Measurements from ENCODE around the gene NIM1K. TPM values are rescaled to one million over a fixed set of nuclear protein-coding genes. Genes with fewer than 3 reads are reported as not detected.

Gene NIM1K
- total and polyA plus RNA-seq, 2 of the 4 experiments (the other 2 are of a cell fraction), result 0.54 to 0.68 TPM

DNA sequence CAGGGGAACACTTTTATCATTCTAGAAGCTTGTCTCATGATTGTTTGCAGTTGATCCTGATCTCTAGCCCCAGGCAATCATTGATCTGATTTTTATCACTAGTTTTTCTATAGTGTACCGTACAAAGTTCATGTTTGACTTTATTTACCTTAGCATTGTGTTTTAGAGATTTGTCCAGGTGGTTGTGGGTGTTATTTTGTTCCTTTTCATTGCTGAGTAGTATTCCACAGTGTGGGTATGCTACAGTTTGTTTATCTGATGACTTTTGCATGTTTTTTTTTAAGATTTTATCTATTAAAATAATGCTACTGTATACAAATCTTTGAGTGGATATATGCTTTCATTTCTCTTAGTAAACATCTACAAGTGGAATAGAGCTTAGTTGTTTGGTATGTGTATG lies 45.1 kb upstream of the NIM1K start:
- Histone ChIP-seq H2AK9ac (replicated peaks; ENCODE audit: low read depth, low read length, poor library complexity) (no peak overlapping the region), H3K4ac (ENCODE audit: low read depth, low read length) (no peak overlapping the region), H3K79me1 (ENCODE audit: low read depth in 1 of 2, low read length in 2 of 2) (peaks cover 23 to 45% of the 10 kb centered on the region in 2 experiments), H3K56ac (ENCODE audit: extremely low read depth, insufficient read depth, low read length) (no peak overlapping the region), H4K91ac (ENCODE audit: insufficient read depth, low read depth, low read length) (no peak overlapping the region), H3K27ac (ENCODE audit: insufficient read depth, low read length) (no peak overlapping the region), H3K14ac (replicated peaks; ENCODE audit: low read depth, low read length) (no peak overlapping the region), H4K8ac (ENCODE audit: low read depth in 2 of 2, low read length in 2 of 2) (no peak overlapping the region), H3K18ac (ENCODE audit: low read depth, low read length) (no peak overlapping the region), H3K9ac (ENCODE audit: low read depth, low read length) (no peak overlapping the region), H3K23ac (ENCODE audit: low read depth, low read length) (no peak overlapping the region), H3K9me1 (ENCODE audit: insufficient read depth, low read length) (no peaks in the 10 kb centered on the region; the same call in 1 of the 2 replicates), H3K9me3 (ENCODE audit: control insufficient read depth, insufficient read depth, low read length) (no peaks in the 10 kb centered on the region), H2BK15ac (ENCODE audit: low read depth, low read length) (no peak overlapping the region), H3K4me1 (ENCODE audit: control insufficient read depth, insufficient read depth, low read length) (no peaks in the 10 kb centered on the region), H3K36me3 (ENCODE audit: control insufficient read depth, insufficient read depth, low read length) (peaks cover 17% of the 10 kb centered on the region), H2AK5ac (ENCODE audit: low read depth, low read length) (no peak overlapping the region), H3K4me2 (ENCODE audit: low read depth, low read length) (no peak overlapping the region), H2AFZ (replicated peaks; ENCODE audit: low read length, poor library complexity) (no peak overlapping the region), H2BK20ac (ENCODE audit: low read depth, low read length) (no peak overlapping the region), H4K5ac (ENCODE audit: low read depth, low read length) (no peak overlapping the region), H2BK120ac (ENCODE audit: low read depth, low read length) (no peak overlapping the region), H3K27me3 (ENCODE audit: control insufficient read depth, insufficient read depth, low read length) (no peaks in the 10 kb centered on the region), H2BK5ac (ENCODE audit: low read depth, low read length, poor library complexity, severe bottlenecking) (no peak overlapping the region), H4K20me1 (ENCODE audit: insufficient read depth, low read length) (peaks cover 15% of the 10 kb centered on the region), H3K4me3 (ENCODE audit: insufficient read depth, low read depth, low read length) (no peak overlapping the region)
- BruUV-seq (replicated peaks), result no TSS peak
- no peak for DNase-seq
- intact Hi-C loops (cut with micrococcal nuclease), result no loop called here
- in situ Hi-C loops (cut with MboI; ENCODE audit: low sequenced_read_pairs), result no loop called here
- no CpG with 5 or more reads among the region's 1 CpG for WGBS, 2 experiments (ENCODE audit: extremely low coverage in 2 of 2, insufficient read length in 1 of 2)
- ChIA-PET CTCF (no interaction called here), POLR2A (ENCODE audit: unreplicated experiment) (no interaction called here)
- dilution Hi-C loops (cut with HindIII; ENCODE audit: low sequenced_read_pairs, unreplicated experiment), result no loop called here
- no peak for ATAC-seq (ENCODE audit: low read depth)
- TF ChIP-seq CEBPB (IDR thresholded peaks at IDR 0.05; ENCODE audit: low read depth, low read length) (no peak), ELK1 (IDR thresholded peaks at IDR 0.05; ENCODE audit: borderline replicate concordance, low read depth, low read length) (no peak), RCOR1 (IDR thresholded peaks at IDR 0.05; ENCODE audit: insufficient replicate concordance, low read length) (no peak), USF2 (IDR thresholded peaks at IDR 0.05; ENCODE audit: low read depth, low read length) (no peak), POLR2A (IDR thresholded peaks at IDR 0.05; ENCODE audit: low read depth, low read length) (no peak), MXI1 (IDR thresholded peaks at IDR 0.05; ENCODE audit: borderline replicate concordance, low read depth, low read length) (no peak), MAFK (IDR thresholded peaks at IDR 0.05; ENCODE audit: low read depth, low read length) (no peak), NFE2L2 (IDR thresholded peaks at IDR 0.05; ENCODE audit: low read depth, low read length) (no peak), SMC3 (IDR thresholded peaks at IDR 0.05; ENCODE audit: low read depth, low read length) (no peak), RFX5 (IDR thresholded peaks at IDR 0.05; ENCODE audit: low read depth, low read length) (no peak), RAD21 (IDR thresholded peaks at IDR 0.05; ENCODE audit: low read length) (no peak), MAZ (IDR thresholded peaks at IDR 0.05; ENCODE audit: borderline replicate concordance, low read depth, low read length) (no peak), BHLHE40 (IDR thresholded peaks at IDR 0.05; ENCODE audit: low read depth, low read length) (no peak), CHD1 (IDR thresholded peaks at IDR 0.05; ENCODE audit: low read depth, low read length) (no peak), FOS (IDR thresholded peaks at IDR 0.05; ENCODE audit: low read depth, low read length) (no peak)
- TF ChIP-seq, protein P1, sequence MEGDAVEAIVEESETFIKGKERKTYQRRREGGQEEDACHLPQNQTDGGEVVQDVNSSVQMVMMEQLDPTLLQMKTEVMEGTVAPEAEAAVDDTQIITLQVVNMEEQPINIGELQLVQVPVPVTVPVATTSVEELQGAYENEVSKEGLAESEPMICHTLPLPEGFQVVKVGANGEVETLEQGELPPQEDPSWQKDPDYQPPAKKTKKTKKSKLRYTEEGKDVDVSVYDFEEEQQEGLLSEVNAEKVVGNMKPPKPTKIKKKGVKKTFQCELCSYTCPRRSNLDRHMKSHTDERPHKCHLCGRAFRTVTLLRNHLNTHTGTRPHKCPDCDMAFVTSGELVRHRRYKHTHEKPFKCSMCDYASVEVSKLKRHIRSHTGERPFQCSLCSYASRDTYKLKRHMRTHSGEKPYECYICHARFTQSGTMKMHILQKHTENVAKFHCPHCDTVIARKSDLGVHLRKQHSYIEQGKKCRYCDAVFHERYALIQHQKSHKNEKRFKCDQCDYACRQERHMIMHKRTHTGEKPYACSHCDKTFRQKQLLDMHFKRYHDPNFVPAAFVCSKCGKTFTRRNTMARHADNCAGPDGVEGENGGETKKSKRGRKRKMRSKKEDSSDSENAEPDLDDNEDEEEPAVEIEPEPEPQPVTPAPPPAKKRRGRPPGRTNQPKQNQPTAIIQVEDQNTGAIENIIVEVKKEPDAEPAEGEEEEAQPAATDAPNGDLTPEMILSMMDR (conservative IDR thresholded peaks at IDR 0.05; ENCODE audit: low read depth, low read length), result no peak

All from IMR-90 (cell line).